ENCODE measurements around the gene TRAPPC10.

GRCh38 chr21:44002511-44002910, 9.6 kb upstream of the TRAPPC10 start:
- TF ChIP-seq CTCF (IDR thresholded peaks at IDR 0.05 in 4 of 5, conservative IDR thresholded peaks at IDR 0.05 in 1 of 5), result no peak
- no peak for TF ChIP-seq POLR2A (IDR thresholded peaks at IDR 0.05)
